OCI-LY1 (cell line): ENCODE measurements around the gene CACNA1B.

Source experiments
- H2AFZ ChIP-seq: fragments of 200-600 bp; sonication (generic), shearing (Covaris generic); 2 replicates; pipeline ENCODE4 v1.6.0; 2014; ENCODE audit warnings: antibody characterized with exemption, mild to moderate bottlenecking, low read length
- H3F3A ChIP-seq: fragments of 200-600 bp; sonication (generic), shearing (Covaris generic); 2 replicates; pipeline ENCODE4 v1.6.0; 2014; ENCODE audit warnings: mild to moderate bottlenecking, antibody characterized with exemption, low read length, moderate library complexity; ENCODE audit not compliant: insufficient read depth
- H3K27ac ChIP-seq: fragments of 200-600 bp; sonication (generic); 2 replicates; pipeline ENCODE4 v1.5.1; 2014; ENCODE audit warnings: low read length, mixed run types, mild to moderate bottlenecking, low read depth; ENCODE audit not compliant: poor library complexity, severe bottlenecking
- H3K27me3 ChIP-seq: fragments of 200-600 bp; sonication (generic); 2 replicates; pipeline ENCODE4 v1.6.0; 2014; ENCODE audit warnings: antibody characterized with exemption, mild to moderate bottlenecking, low read length, moderate library complexity; ENCODE audit not compliant: insufficient read depth
- H3K36me3 ChIP-seq: fragments of 200-600 bp; sonication (generic); 2 replicates; pipeline ENCODE4 v1.6.1; 2014; ENCODE audit warnings: mild to moderate bottlenecking, antibody characterized with exemption, low read length, moderate library complexity, mixed read lengths; ENCODE audit not compliant: insufficient read depth
- H3K4me1 ChIP-seq: fragments of 200-600 bp; sonication (generic); 2 replicates; pipeline ENCODE4 v1.5.1; 2014; ENCODE audit warnings: mild to moderate bottlenecking, low read length, moderate library complexity; ENCODE audit not compliant: insufficient read depth, severe bottlenecking
- H3K4me2 ChIP-seq: fragments of 200-600 bp; sonication (generic), shearing (Covaris generic); 2 replicates; pipeline ENCODE4 v1.6.1; 2014; ENCODE audit warnings: low read length
- H3K4me3 ChIP-seq: fragments of 200-600 bp; sonication (generic); 2 replicates; pipeline ENCODE4 v1.5.1; 2014; ENCODE audit warnings: low read length, low read depth, mild to moderate bottlenecking, mixed read lengths; ENCODE audit not compliant: poor library complexity, severe bottlenecking
- H3K79me2 ChIP-seq: fragments of 200-600 bp; shearing (Covaris generic); 2 replicates; pipeline ENCODE4 v1.6.1; 2016; ENCODE audit warnings: mixed run types, low read length, mixed read lengths; ENCODE audit not compliant: insufficient read depth
- H3K9ac ChIP-seq: fragments of 200-600 bp; sonication (generic), shearing (Covaris generic); 2 replicates; pipeline ENCODE4 v1.6.1; 2014; ENCODE audit warnings: mild to moderate bottlenecking, low read length, mixed read lengths
- H3K9me2 ChIP-seq: fragments of 200-600 bp; sonication (generic), shearing (Covaris generic); 2 replicates; pipeline ENCODE4 v1.6.1; 2014; ENCODE audit warnings: low read depth, mild to moderate bottlenecking, low read length, mixed read lengths
- H3K9me3 ChIP-seq: fragments of 200-600 bp; shearing (Covaris generic); 2 replicates; pipeline ENCODE4 v1.6.1; 2014; ENCODE audit warnings: low read length, mixed read lengths
- H4K20me1 ChIP-seq: fragments of 200-600 bp; sonication (generic), shearing (Covaris generic); 2 replicates; pipeline ENCODE4 v1.6.0; 2016; ENCODE audit warnings: mild to moderate bottlenecking, low read length; ENCODE audit not compliant: insufficient read depth
- EZH2 ChIP-seq: fragments of 200-600 bp; sonication (generic), shearing (Covaris generic); IDR thresholded peaks from 2 replicates; pipeline ENCODE4 v1.8.0; 2017; ENCODE audit warnings: borderline replicate concordance, mixed run types, mild to moderate bottlenecking, antibody characterized with exemption, low read length, moderate library complexity, mixed read lengths
- TF ChIP-seq, protein P1 (sequence below): fragments of 200-600 bp; sonication (generic), shearing (Covaris generic); IDR thresholded peaks from 2 replicates; pipeline ENCODE4 v1.5.1; 2017; ENCODE audit warnings: mild to moderate bottlenecking, antibody characterized with exemption, low read length, moderate library complexity, mixed read lengths

CACNA1B gene

DNA sequence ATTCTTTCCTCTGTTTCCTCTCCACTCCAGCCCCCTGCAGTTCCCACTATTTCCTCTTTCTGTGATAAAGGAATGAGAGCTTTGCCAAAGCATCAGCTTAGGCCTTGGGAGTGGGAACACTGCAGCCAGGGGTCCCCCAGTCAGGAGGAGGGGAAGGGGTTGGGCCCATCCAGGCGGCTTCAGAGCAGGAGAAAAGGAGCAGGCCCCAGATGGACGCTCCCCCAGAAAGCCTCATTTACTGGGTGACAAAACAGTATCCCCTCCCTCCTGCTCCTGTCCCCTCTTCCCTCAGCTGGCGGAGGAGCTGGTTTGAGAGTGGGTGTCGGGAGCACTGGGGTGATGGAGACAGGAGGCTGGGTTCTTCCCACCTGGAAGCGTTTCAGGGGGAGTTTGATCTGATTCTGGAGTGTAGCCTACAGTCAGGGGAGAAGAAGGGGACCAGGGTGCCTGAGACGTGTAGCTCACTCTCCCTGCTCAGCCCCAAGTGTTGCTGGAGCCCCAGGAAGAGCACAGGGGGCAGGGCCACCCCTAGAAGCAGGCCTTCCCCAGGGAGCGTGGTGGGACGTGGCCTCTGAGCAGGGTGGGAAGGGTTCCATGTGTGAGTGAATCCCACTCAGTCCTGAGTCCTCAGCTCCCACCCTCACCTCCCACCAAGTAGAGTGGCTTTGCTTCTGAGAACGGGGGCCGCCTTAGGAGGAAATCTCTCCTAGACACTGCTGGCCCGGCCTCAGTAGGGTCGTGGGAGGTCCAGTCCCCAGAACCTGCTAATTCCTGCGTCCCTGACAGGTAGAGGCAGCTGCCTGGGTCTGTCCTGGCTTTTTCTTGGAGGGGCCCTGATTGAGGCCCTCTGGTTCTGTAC is 173.1 kb downstream of the CACNA1B start:
- Histone ChIP-seq H2AFZ (no peak overlapping the region), H3K27me3 (no peaks in the 10 kb centered on the region; the same call in 1 of the 2 replicates), H3K36me3 (no peaks in the 10 kb centered on the region), H3K9me2 (no peaks in the 10 kb centered on the region), H3K4me3 (no peak overlapping the region), H3K79me2 (no peaks in the 10 kb centered on the region), H3K4me2 (no peak overlapping the region), H3K9me3 (no peaks in the 10 kb centered on the region), H3K4me1 (no peaks in the 10 kb centered on the region), H4K20me1 (no peaks in the 10 kb centered on the region), H3K27ac (no peak overlapping the region), H3F3A (no peaks in the 10 kb centered on the region), H3K9ac (no peak overlapping the region)
- TF ChIP-seq EZH2: no peak
- TF ChIP-seq, protein P1, sequence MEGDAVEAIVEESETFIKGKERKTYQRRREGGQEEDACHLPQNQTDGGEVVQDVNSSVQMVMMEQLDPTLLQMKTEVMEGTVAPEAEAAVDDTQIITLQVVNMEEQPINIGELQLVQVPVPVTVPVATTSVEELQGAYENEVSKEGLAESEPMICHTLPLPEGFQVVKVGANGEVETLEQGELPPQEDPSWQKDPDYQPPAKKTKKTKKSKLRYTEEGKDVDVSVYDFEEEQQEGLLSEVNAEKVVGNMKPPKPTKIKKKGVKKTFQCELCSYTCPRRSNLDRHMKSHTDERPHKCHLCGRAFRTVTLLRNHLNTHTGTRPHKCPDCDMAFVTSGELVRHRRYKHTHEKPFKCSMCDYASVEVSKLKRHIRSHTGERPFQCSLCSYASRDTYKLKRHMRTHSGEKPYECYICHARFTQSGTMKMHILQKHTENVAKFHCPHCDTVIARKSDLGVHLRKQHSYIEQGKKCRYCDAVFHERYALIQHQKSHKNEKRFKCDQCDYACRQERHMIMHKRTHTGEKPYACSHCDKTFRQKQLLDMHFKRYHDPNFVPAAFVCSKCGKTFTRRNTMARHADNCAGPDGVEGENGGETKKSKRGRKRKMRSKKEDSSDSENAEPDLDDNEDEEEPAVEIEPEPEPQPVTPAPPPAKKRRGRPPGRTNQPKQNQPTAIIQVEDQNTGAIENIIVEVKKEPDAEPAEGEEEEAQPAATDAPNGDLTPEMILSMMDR: no peak

DNA sequence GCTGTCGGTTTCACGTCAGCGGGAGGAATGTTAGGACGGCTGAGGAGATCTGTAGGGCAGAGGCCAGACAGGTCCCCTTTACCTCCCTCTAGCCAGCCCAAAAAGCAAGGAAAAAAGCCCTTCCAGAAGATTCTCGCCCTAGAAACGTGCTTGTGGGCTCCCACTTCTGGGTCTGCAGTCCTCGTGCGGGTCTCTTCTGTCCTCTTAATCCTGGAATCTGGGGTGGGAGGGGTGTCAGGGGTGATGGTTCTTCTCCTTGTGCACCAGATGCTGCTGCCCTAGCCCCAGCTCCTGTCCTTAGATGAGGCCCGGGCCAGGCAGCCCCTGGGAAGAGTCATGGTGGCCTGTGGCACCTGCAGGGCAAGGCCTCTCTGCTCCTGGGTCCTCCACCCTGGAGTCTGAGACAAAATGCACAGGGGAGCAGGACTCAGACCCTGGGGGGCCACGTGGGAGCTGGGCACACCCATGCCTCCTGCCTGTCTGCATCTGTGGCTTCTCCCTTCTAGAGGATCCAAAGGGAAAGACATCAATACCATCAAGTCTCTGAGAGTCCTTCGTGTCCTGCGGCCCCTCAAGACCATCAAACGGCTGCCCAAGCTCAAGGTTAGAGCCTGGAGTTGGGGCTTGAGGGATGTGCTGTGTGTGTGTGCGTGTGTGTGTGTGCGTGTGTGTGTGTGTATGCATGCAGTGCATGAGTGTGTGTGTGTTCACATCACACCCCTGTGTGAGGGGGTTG is 174.2 kb downstream of the CACNA1B start:
- no peak overlapping the region for H3K4me2 ChIP-seq
- H3K79me2 ChIP-seq: no peaks in the 10 kb centered on the region
- no peak for TF ChIP-seq EZH2
- TF ChIP-seq, protein P1: no peak
- H3F3A ChIP-seq: no peaks in the 10 kb centered on the region
- no peak overlapping the region for H3K9ac ChIP-seq
- H4K20me1 ChIP-seq: no peaks in the 10 kb centered on the region
- H3K4me3 ChIP-seq: no peak overlapping the region
- H3K4me1 ChIP-seq: no peaks in the 10 kb centered on the region
- no peaks in the 10 kb centered on the region for H3K9me2 ChIP-seq
- peaks cover 4% of the 10 kb centered on the region; the same call in 1 of the 2 replicates for H3K27me3 ChIP-seq
- no peaks in the 10 kb centered on the region for H3K9me3 ChIP-seq
- H2AFZ ChIP-seq: no peak overlapping the region
- H3K36me3 ChIP-seq: no peaks in the 10 kb centered on the region
- no peak overlapping the region for H3K27ac ChIP-seq

DNA sequence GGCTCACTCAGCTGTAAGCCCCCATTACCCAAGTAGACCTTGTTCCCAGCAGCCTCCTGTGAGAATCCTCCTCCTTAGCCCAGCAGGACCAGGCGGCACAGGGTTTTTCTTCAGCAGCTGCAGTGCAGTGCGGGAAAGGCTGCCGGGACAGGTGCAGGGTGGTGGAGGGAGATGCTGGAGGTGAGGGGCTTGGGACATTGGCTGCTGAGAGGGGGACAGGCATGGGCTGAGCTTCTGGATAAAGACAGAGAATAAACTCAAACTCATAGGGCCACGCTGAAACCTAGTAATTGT is 174.7 kb downstream of the CACNA1B start:
- Histone ChIP-seq H3K9ac (no peak overlapping the region), H3K27ac (no peak overlapping the region), H3K9me2 (no peaks in the 10 kb centered on the region), H3K4me2 (no peak overlapping the region), H3K27me3 (peaks cover 4% of the 10 kb centered on the region; the same call in 1 of the 2 replicates), H3K9me3 (no peaks in the 10 kb centered on the region), H3K36me3 (no peaks in the 10 kb centered on the region), H3F3A (no peaks in the 10 kb centered on the region), H3K4me3 (no peak overlapping the region), H4K20me1 (no peaks in the 10 kb centered on the region), H3K79me2 (no peaks in the 10 kb centered on the region), H3K4me1 (no peaks in the 10 kb centered on the region), H2AFZ (no peak overlapping the region)
- TF ChIP-seq, protein P1: no peak
- TF ChIP-seq EZH2: no peak
